ENCODE measurements around the gene JPH2. TPM values are rescaled to one million over a fixed set of nuclear protein-coding genes. Genes with fewer than 3 reads are reported as not detected.

Gene JPH2
- total RNA-seq, 1 experiment from 2014 or later, result 0.17 TPM

GRCh38 chr20:44073675-44074071 is 113.3 kb downstream of the JPH2 start:
- intact Hi-C loops (cut with micrococcal nuclease), result no loop called here
- no peak for ATAC-seq
- H2AFZ ChIP-seq (ENCODE audit: low read depth, low read length, poor library complexity, severe bottlenecking), result no peak overlapping the region
- peak overlapping the region; percentile 52 for H3K4me2 ChIP-seq (ENCODE audit: low read length)
- RAD21 ChIA-PET (ENCODE audit: low non-redundant PET in 1 of 2, low total read pairs in 2 of 2, uncharacterized antibody in 2 of 2, unreplicated experiment in 2 of 2), result no interaction called here
- H3K9me2 ChIP-seq (ENCODE audit: insufficient read depth), result no peaks in the 10 kb centered on the region
- H3K36me3 ChIP-seq (ENCODE audit: control insufficient read depth in 1 of 2, insufficient read depth in 2 of 2, low read length in 2 of 2), result no peaks in the 10 kb centered on the region
- TF ChIP-seq FOSL1 (IDR thresholded peaks at IDR 0.05; ENCODE audit: low read depth) (no peak), POLR2A (IDR thresholded peaks at IDR 0.05; ENCODE audit: borderline replicate concordance, extremely low read depth, insufficient read depth, insufficient read length) (no peak), YY1 (IDR thresholded peaks at IDR 0.05; ENCODE audit: extremely low read depth, insufficient replicate concordance, low read depth, low read length) (no peak), CEBPB (IDR thresholded peaks at IDR 0.05; ENCODE audit: low read depth) (no peak), TCF7L2 (IDR thresholded peaks at IDR 0.05; ENCODE audit: borderline replicate concordance, extremely low read depth, insufficient read depth, insufficient read length) (no peak), POLR2AphosphoS5 (IDR thresholded peaks at IDR 0.05; ENCODE audit: low read depth, low read length) (no peak), RAD21 (IDR thresholded peaks at IDR 0.05; ENCODE audit: low read depth) (no peak), EZH2phosphoT487 (IDR thresholded peaks at IDR 0.05; ENCODE audit: borderline replicate concordance) (no peak), ZNF274 (IDR thresholded peaks at IDR 0.05; ENCODE audit: low read depth, low read length) (no peak), SRF (IDR thresholded peaks at IDR 0.05; ENCODE audit: low read depth) (no peak), ZFX (IDR thresholded peaks at IDR 0.05) (no peak), EZH2 (IDR thresholded peaks at IDR 0.05) (no peak), ZBTB33 (IDR thresholded peaks at IDR 0.05; ENCODE audit: extremely low read depth, insufficient replicate concordance, low read length) (no peak), MAX (IDR thresholded peaks at IDR 0.05) (no peak), ATF3 (IDR thresholded peaks at IDR 0.05) (no peak)
- BruUV-seq (replicated peaks), result no TSS peak
- no peaks in the 10 kb centered on the region for H3K27me3 ChIP-seq (ENCODE audit: insufficient read depth, low read length)
- peaks cover 0 to 15% of the 10 kb centered on the region in 2 experiments; a peak in 2 of 4 replicates for H3K4me1 ChIP-seq (ENCODE audit: control insufficient read depth in 1 of 2, insufficient read depth in 2 of 2, low read length in 2 of 2)
- no peak overlapping the region for H3K9ac ChIP-seq (ENCODE audit: low read length)
- DNase-seq (ENCODE audit: low read depth, low spot score), result no peak
- H3K27ac ChIP-seq (ENCODE audit: low read depth, low read length), result no peak overlapping the region
- H3K79me2 ChIP-seq (ENCODE audit: insufficient read depth, low read length), result no peaks in the 10 kb centered on the region
- H4K20me1 ChIP-seq (ENCODE audit: insufficient read depth), result no peaks in the 10 kb centered on the region
- POLR2A ChIA-PET, result no interaction called here
- H3K9me3 ChIP-seq (ENCODE audit: control insufficient read depth in 1 of 2, insufficient read depth in 1 of 2, low read depth in 1 of 2, low read length in 2 of 2), result no peaks in the 10 kb centered on the region
- CTCF ChIA-PET, result no interaction called here
- no peak overlapping the region for H3K4me3 ChIP-seq (replicated peaks in 1 of 2; ENCODE audit: low read depth in 1 of 2, low read length in 2 of 2)
